Fibroblast of lung (primary cell): ENCODE results near the gene SH3BP2. TPM values are rescaled to one million over a fixed set of nuclear protein-coding genes. Genes with fewer than 3 reads are reported as not detected.

Source experiments
- DNase-seq, 2 donors: peaks; one replicate each; pipeline versions ENCODE4 v3.0.0 to v3.0.0-alpha.2; 2010; ENCODE audit warnings: low read depth in 2 of 2
- H2AFZ ChIP-seq: 2 replicates; pipeline ENCODE4 v1.5.1; 2012; ENCODE audit warnings: low read length, control low read depth, inconsistent platforms
- H3K27ac ChIP-seq: 2 replicates; pipeline ENCODE4 v1.5.1; 2011; ENCODE audit warnings: low read length, control low read depth; ENCODE audit not compliant: insufficient read depth
- H3K27me3 ChIP-seq: 2 replicates; pipeline ENCODE4 v1.5.1; 2011; ENCODE audit warnings: mild to moderate bottlenecking, low read length; ENCODE audit not compliant: control insufficient read depth, insufficient read depth
- H3K36me3 ChIP-seq: 2 replicates; pipeline ENCODE4 v1.5.1; 2011; ENCODE audit warnings: low read length; ENCODE audit not compliant: control insufficient read depth, insufficient read depth
- H3K4me1 ChIP-seq: 2 replicates; pipeline ENCODE4 v1.5.1; 2011; ENCODE audit warnings: low read length; ENCODE audit not compliant: control insufficient read depth, insufficient read depth; ENCODE audit errors: extremely low read depth
- H3K4me2 ChIP-seq: 2 replicates; pipeline ENCODE4 v1.5.1; 2011; ENCODE audit warnings: low read length, control low read depth; ENCODE audit not compliant: insufficient read depth; ENCODE audit errors: extremely low read depth
- H3K4me3 ChIP-seq, 4 experiments: fragments of 200-600 bp in 1 of 4; sonication (generic) in 1 of 4; replicated peaks in 1 of 4; 2 replicates each; pipeline ENCODE4 v1.5.1; 2011 to 2016; ENCODE audit warnings: low read length in 4 of 4, low read depth in 3 of 4, mild to moderate bottlenecking in 3 of 4, control low read depth in 2 of 4, inconsistent platforms in 1 of 4, mixed read lengths in 1 of 4; ENCODE audit not compliant: insufficient read depth in 1 of 4; ENCODE audit errors: control extremely low read depth in 1 of 4
- H3K79me2 ChIP-seq: 2 replicates; pipeline ENCODE4 v1.5.1; 2012; ENCODE audit warnings: mild to moderate bottlenecking, low read length, inconsistent platforms; ENCODE audit not compliant: control insufficient read depth, insufficient read depth
- H3K9ac ChIP-seq: 2 replicates; pipeline ENCODE4 v1.5.1; 2011; ENCODE audit warnings: mild to moderate bottlenecking, low read length, control low read depth; ENCODE audit not compliant: insufficient read depth
- H3K9me3 ChIP-seq: 2 replicates; pipeline ENCODE4 v1.5.1; 2012; ENCODE audit warnings: low read depth, low read length; ENCODE audit not compliant: control insufficient read depth, insufficient read depth
- H4K20me1 ChIP-seq: 2 replicates; pipeline ENCODE4 v1.5.1; 2011; ENCODE audit warnings: low read length; ENCODE audit not compliant: control insufficient read depth, insufficient read depth; ENCODE audit errors: extremely low read depth
- EZH2 ChIP-seq: IDR thresholded peaks from 2 replicates; pipeline ENCODE4 v1.5.1; 2012; ENCODE audit warnings: low read length, control low read depth, mild to moderate bottlenecking; ENCODE audit errors: missing control alignments
- polyA plus RNA-seq, 2 donors: library from polyadenylated mRNA; depleted of rRNA in 1 of 2; stranded (reverse) in 1 of 2; unstranded in 1 of 2; fragments of >200 nt; gene quantifications; 2 replicates each; pipeline ENCODE4 v1.2.1, GENCODE V29; 2011 to 2012; ENCODE audit warnings: missing spikeins in 1 of 2
- total RNA-seq: library from RNA; depleted of rRNA; stranded (reverse); fragments of >200 nt; gene quantifications from 2 replicates; pipeline ENCODE4 v1.2.1, GENCODE V29; 2014
- TF ChIP-seq, protein P1 (sequence below), 2 donors: IDR thresholded peaks in 1 of 2; conservative IDR thresholded peaks in 1 of 2; 1 replicate in 1 of 2; 2 replicates in 1 of 2; pipeline ENCODE4 v1.5.1; 2011 to 2012; ENCODE audit warnings: low read length in 2 of 2, control low read depth in 1 of 2, inconsistent platforms in 1 of 2, low read depth in 1 of 2, mild to moderate bottlenecking in 1 of 2

Gene SH3BP2
- total and polyA plus RNA-seq, 2 donors (not counting 1 experiment from before 2014, with no cell fraction given): 8.6 to 14.1 TPM

- no peak overlapping the region for H3K4me2 ChIP-seq
- no peak overlapping the region for H2AFZ ChIP-seq
- H3K27ac ChIP-seq: no peak overlapping the region
- no peak overlapping the region for H3K4me3 ChIP-seq
- H3K4me1 ChIP-seq: no peaks in the 10 kb centered on the region
- H3K9ac ChIP-seq: no peak overlapping the region
- H3K36me3 ChIP-seq: peaks cover 13% of the 10 kb centered on the region
- TF ChIP-seq EZH2: no peak
- TF ChIP-seq, protein P1, sequence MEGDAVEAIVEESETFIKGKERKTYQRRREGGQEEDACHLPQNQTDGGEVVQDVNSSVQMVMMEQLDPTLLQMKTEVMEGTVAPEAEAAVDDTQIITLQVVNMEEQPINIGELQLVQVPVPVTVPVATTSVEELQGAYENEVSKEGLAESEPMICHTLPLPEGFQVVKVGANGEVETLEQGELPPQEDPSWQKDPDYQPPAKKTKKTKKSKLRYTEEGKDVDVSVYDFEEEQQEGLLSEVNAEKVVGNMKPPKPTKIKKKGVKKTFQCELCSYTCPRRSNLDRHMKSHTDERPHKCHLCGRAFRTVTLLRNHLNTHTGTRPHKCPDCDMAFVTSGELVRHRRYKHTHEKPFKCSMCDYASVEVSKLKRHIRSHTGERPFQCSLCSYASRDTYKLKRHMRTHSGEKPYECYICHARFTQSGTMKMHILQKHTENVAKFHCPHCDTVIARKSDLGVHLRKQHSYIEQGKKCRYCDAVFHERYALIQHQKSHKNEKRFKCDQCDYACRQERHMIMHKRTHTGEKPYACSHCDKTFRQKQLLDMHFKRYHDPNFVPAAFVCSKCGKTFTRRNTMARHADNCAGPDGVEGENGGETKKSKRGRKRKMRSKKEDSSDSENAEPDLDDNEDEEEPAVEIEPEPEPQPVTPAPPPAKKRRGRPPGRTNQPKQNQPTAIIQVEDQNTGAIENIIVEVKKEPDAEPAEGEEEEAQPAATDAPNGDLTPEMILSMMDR (conservative IDR thresholded peaks at IDR 0.05 in 1 of 2, IDR thresholded peaks at IDR 0.05 in 1 of 2; ENCODE audit: low read depth in 1 of 2, low read length in 2 of 2): no peak
- peaks cover 2% of the 10 kb centered on the region for H3K79me2 ChIP-seq
- no peaks in the 10 kb centered on the region for H4K20me1 ChIP-seq
- no peaks in the 10 kb centered on the region for H3K9me3 ChIP-seq
- no peak for DNase-seq
- no peaks in the 10 kb centered on the region for H3K27me3 ChIP-seq
These were observed 29.8 kb downstream of the SH3BP2 start for GRCh38 chr4:2822461-2823300.

- Histone ChIP-seq H3K79me2 (peaks cover 2% of the 10 kb centered on the region), H3K27me3 (no peaks in the 10 kb centered on the region), H4K20me1 (no peaks in the 10 kb centered on the region), H3K27ac (no peak overlapping the region), H3K4me3 (no peak overlapping the region), H3K4me1 (no peaks in the 10 kb centered on the region), H3K9me3 (no peaks in the 10 kb centered on the region), H3K4me2 (no peak overlapping the region), H3K9ac (no peak overlapping the region), H2AFZ (no peak overlapping the region), H3K36me3 (peaks cover 13% of the 10 kb centered on the region)
- no peak for TF ChIP-seq EZH2
- TF ChIP-seq, protein P1 (conservative IDR thresholded peaks at IDR 0.05 in 1 of 2, IDR thresholded peaks at IDR 0.05 in 1 of 2; ENCODE audit: low read depth in 1 of 2, low read length in 2 of 2): no peak
- no peak for DNase-seq
These were observed 30.4 kb downstream of the SH3BP2 start for GRCh38 chr4:2823301-2823670.

- Histone ChIP-seq H3K27me3 (no peaks in the 10 kb centered on the region), H3K79me2 (no peaks in the 10 kb centered on the region), H3K4me2 (no peak overlapping the region), H4K20me1 (no peaks in the 10 kb centered on the region), H3K9ac (no peak overlapping the region), H3K9me3 (no peaks in the 10 kb centered on the region), H3K27ac (no peak overlapping the region), H3K36me3 (peaks cover 13% of the 10 kb centered on the region), H3K4me1 (no peaks in the 10 kb centered on the region), H3K4me3 (no peak overlapping the region), H2AFZ (no peak overlapping the region)
- DNase-seq: no peak
- no peak for TF ChIP-seq EZH2
- TF ChIP-seq, protein P1 (conservative IDR thresholded peaks at IDR 0.05 in 1 of 2, IDR thresholded peaks at IDR 0.05 in 1 of 2; ENCODE audit: low read depth in 1 of 2, low read length in 2 of 2): no peak
These were observed 30.9 kb downstream of the SH3BP2 start for GRCh38 chr4:2823671-2824328.
